GM12875 (cell line): Measurements from ENCODE around the gene KCTD6.

ENCODE experiments used
- H3K4me3 ChIP-seq: one replicate; pipeline ENCODE4 v1.5.1; 2011; ENCODE audit warnings: low read depth, low read length, control low read depth
- CTCF ChIP-seq: IDR thresholded peaks from 2 replicates; pipeline ENCODE4 v1.5.1; 2011; ENCODE audit warnings: low read depth, mild to moderate bottlenecking, control low read depth, inconsistent platforms, low read length, moderate library complexity, borderline replicate concordance; ENCODE audit not compliant: insufficient read depth

Gene KCTD6

DNA sequence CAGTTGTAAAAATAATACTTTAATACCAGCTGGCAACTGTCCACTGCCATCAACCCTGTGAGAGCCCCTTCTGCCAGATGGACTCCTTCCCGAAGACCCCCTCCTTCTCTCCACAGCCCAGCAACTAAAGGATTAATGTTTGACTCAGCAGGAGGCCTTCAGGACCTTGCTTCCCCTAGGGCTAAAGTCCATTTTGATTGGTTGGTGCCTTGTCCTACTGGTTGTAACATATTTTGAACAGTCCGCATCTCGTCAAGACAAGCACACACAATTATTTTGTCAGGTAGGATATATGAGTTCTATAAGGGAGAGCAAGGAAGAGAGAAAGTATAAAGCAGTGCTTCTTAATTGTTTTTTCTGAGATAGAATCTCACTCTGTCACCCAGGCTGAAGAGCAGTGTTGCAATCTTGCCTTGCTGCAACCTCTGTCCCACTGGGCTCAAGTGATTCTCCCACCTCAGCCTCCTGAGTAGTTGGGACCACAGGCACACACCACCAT lies 26.4 kb downstream of the KCTD6 start:
- TF ChIP-seq CTCF, result no peak
- no peak overlapping the region for H3K4me3 ChIP-seq

GRCh38 chr3:58519668-58520402 lies 27.9 kb downstream of the KCTD6 start:
- no peak for TF ChIP-seq CTCF
- H3K4me3 ChIP-seq, result no peak overlapping the region

GRCh38 chr3:58520403-58521335 lies 28.8 kb downstream of the KCTD6 start:
- no peak overlapping the region for H3K4me3 ChIP-seq
- TF ChIP-seq CTCF, result no peak

DNA sequence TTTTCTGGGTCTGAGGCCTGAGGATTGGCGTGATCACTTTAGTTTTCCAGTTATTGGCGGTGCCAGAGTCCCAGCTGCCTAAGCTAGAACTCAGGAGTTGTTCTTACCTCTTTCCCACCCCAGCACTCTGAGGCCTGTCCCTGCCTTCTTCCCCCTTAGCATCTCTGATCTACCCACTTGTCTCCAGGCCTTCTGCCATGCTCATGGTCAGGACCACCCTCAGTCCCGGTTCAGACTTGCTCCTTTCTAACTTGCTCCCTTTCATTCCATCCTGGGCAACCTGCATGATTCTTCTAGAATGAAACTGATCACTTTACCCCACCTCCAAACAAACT lies 29.4 kb downstream of the KCTD6 start:
- TF ChIP-seq CTCF, result no peak
- H3K4me3 ChIP-seq, result no peak overlapping the region

DNA sequence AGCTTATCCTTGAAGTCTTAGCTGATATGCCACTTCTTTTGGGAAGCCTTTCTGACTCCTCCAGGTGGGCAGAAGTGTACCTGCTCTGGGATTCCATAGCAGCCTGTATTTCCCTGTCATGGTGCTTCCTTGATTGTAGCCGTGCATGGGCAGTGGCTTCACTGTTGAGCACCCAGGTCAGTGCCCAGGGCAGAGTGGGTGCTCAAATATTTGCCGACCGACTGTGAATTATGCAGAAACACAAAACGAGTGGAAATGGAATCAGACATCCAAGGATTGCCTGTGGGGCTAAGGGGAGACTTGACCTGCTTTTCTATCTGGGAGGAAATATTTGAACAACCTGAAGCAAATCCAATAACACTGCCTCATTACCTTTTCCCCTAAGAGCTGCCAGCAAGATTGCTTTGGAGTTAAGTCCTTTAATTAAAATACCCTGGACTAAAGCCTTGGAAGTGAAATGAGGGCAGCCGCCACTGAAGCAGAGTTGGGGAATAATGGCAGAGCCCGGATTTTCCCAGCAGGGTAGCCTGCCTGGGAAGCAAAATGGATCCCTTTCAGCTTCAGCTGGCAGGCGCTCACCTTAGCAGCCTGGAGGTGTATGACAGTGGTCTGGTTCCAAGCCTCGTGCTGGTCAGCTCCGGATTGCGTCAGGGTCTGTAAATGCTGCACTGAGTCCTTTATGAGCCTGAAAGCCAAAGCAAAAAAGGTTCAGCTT lies 30.2 kb downstream of the KCTD6 start:
- H3K4me3 ChIP-seq, result no peak overlapping the region

More for the DNA sequence above, 30.2 kb downstream of the KCTD6 start:
- TF ChIP-seq CTCF, result no peak
